IPS-NIHi7 (cell line): ENCODE results near the gene ACACA.

ENCODE experiments used
- DNase-seq: peaks from one replicate; pipeline ENCODE4 v3.0.0; 2012; ENCODE audit warnings: mixed read lengths; ENCODE audit errors: extremely low spot score

The ACACA gene

DNA sequence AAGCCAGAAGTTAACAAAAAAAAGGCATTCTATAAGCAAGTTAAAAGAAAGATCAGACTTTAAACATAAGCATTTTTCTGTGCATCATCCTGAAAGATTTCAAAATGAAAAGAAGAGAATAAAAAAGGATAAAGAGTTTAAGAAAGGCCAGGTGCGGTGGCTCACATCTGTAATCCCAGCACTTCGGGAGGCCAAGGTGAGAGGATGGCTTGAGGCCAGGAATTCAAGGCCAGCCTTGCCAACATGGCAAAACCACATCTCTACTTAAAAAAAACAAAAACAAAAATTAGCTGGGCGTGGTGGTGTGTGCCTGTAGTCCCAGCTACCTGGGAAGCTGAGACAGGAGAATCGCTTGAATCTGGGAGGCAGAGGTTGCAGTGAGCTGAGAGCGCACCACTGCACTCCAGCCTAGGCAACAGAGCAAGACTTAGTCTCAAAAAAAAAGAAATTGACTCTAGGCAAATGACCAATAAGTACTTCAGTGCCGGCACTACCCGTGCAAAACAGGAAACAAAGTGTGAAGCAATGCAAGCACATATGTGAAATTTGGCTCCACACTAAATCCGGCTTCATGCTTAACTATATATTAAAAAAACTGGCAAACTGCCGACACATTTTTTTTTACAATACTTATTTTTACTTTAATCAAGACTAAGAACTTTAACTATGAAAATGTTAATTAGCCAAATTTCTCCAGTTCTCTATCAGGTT is 114.1 kb downstream of the ACACA start:
- DNase-seq, result no peak

DNA sequence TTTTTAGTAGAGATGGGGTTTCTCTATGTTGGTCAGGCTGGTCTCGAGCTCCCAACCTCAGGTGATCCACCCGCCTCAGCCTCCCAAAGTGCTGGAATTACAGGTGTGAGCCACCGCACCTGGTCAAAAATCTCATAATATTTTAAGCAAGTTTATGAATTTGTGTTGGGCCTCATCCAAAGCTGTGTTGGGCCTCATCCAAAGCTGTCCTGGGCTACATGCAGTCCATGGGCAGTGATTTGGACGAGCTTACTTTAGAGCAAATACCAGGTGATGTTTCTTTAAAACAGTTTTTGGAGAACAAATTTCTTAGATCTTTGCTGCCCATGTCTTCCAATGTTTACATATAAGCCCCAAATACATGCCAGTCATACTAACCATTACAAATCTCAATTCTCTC is 115.3 kb downstream of the ACACA start:
- no peak for DNase-seq

GRCh38 chr17:37286430-37286829 is 120.2 kb downstream of the ACACA start:
- DNase-seq, result no peak

- DNase-seq, result no peak
These were observed 122.4 kb downstream of the ACACA start for GRCh38 chr17:37284191-37284590.

GRCh38 chr17:37283414-37283961 is 123.1 kb downstream of the ACACA start:
- DNase-seq, result no peak

- no peak for DNase-seq
These were observed 125.8 kb downstream of the ACACA start for GRCh38 chr17:37280841-37281240.

DNA sequence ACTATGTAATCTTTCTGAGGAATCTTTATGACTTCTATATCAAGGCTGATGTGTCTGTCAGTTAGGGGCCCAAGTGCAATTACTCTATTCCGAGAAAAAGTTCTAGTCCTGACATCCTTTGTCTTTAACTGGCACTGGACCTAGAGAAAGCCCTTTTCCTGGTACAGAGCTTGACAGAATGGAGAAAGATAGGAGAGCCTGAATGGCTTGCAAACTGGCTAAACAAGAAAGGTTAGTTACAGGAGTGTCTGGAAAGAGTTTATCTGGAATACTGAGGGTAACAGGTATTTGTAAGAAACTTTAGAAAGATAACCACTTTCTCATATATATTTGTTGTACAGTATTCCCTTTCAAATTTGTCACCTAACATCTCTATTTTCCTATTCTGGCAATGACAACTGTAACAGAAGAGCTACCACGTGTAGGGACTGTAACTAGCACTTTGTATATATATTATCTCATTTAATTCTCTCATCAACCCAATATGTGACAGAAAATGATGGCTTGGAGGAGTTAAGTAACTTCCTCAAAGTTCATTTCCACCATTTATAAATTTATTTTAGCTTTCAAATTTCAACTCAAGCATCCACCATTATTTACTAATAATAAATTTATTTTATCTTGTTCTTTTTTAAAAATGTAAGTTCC is 128.3 kb downstream of the ACACA start:
- DNase-seq, result no peak

DNA sequence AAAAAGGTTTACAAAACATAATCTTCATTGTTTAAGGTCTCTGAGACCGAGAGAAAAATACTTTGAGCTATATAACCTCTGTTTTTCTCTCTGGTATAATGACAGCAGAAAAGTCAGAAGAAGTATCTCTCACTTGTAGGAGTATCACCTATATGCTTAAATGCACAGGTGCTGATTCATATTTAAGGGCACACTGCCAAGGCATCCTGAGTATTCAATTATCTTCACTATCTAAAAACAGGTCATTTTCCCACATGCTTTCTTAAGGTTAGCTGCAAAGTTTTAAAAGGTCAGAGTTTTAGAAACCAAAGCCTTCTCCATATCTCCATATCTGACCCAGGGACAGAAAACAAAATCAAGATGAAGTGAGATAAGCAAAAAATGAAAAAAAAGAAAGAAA is 130.2 kb downstream of the ACACA start:
- no peak for DNase-seq

DNA sequence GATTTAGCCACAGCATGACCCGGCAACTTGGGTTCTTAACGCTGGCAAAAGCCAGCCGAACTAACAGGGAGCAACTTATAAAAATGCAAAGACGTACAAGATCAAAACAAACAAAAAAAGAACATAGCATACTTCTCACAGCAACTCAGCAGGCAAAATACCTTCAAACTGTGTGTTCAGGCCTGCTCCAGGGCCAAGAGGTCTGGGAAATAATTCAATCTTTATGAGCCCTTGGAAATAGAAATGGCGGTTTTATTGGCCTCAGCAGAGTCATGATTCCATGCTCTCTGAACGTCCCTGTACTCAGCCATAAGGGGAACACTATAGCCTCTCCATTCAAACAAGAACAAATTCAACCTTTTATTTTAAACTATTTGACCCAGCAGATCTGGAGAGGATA is 132.2 kb downstream of the ACACA start:
- DNase-seq, result no peak

DNA sequence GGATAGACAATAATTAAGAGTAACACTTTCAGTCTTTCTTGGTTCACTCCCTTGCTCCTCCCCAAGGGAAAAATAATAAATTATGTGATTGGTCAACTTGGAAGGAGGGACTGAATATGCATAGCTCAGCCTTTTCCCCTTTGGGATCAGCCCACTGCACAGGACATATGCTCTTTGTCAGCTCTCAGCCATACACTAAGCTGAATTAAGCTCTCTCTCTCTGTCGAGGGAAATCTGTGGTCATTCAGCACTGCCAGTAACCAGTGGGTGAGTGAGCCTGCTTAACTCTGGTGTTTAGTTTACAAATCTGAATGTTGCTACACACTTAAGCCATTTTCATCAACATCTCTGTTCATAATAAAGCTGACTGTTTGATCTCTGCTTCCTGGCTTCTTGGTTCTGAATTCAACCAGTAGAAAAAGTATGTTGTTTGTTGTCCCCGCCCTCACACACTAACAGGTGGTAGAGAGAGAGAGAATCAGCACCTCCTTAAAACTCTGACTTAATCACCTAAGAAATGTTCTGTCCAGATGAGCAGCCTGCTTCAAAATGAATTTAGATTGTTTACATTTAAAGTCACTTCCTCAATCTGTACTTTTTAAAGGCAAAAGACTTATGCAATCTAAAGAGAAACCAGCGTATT is 133.1 kb downstream of the ACACA start:
- DNase-seq, result peak; percentile 25

DNA sequence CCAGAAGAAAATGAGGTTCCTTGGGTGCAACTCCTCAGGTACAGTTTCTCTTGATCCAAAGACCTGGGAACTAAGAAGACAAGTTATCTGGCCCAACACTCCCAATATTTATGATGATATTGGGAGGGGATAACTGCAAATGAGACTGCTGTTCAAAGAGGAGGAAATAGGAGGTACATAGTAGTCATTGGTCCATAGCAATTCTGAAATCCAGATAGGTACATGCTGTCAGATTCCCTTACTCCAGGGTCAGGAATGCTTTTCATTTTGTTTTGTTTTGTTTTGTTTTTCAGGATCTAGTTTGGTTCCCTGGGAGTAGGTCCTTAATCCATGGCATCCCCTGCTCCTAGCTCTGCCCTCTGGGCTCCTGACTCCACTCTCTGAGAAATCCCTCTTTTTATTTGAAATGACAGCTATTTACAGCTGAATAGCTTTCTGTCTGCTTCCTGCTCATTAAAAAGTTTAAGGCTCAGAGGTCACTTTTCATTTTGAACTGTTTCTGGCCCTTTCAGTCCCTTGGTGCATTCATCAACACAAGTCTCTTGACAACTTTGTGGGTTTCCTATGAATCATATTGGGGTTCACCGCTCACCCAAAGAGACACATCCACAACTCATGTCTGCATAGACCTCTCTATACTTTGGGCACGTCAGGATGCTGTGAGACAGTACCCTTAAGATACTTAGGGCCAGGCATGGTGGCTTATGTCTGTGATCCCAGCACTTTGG is 141.0 kb downstream of the ACACA start:
- no peak for DNase-seq

GRCh38 chr17:37261286-37261685 is 145.3 kb downstream of the ACACA start:
- DNase-seq, result no peak

- no peak for DNase-seq
These were observed 147.5 kb downstream of the ACACA start for GRCh38 chr17:37259030-37259735.

DNA sequence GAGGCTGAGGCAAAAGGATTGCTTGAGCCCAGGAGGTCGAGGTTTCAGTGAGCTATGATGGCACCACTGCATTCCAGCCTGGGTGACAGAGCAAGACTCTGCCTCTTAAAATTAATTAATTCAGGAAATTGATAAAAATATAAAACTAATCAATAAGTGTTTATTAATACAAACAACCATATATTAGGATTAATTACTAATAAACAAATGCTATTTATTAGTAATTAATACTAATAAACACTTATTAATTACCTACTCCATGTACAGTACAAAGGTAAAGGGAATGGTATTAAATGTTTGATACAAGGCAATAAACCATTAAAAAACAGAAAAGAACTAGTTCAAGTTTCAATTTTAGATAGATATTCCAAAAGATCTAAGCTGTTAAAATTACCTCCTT is 150.0 kb downstream of the ACACA start:
- no peak for DNase-seq

DNA sequence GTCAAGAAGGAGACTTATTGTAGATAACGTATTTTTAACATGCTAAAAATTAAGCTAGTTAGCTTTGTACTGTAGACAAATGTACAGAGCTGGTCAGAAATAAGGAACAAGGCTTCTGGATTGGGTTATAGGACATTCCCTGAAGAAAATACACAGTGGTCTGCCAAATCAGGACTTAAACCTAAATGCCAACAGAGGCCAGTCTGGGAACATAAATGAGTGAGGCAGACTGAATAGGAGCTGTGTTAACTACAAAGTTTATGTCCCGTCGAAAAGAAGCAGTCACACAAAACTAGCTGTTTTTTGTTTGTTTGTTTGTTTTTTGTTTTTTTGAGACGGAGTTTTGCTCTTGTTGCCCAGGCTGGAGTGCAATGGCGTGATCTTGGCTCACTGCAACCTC is 151.2 kb downstream of the ACACA start:
- DNase-seq, result no peak

GRCh38 chr17:37247825-37248224 is 158.8 kb downstream of the ACACA start:
- no peak for DNase-seq

GRCh38 chr17:37246085-37246484 is 160.6 kb downstream of the ACACA start:
- no peak for DNase-seq

DNA sequence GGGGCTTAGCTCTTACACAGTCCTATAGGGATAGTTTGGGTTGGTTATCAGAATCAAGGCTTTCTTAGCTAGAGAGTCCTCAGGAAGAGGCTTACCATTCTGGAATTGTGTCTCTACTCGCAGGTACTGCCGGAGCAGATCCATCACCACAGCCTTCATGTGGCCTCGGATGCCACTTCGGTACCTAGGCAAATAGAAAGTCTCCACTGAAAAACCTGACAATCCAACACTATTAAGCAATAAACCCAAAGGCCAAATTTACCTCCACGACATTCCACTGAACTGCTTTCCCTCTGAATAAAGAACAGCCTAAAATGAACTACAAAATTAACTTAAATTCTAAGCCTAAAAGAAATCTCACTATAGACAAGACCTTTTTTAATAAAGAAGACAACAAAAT is 166.3 kb downstream of the ACACA start:
- DNase-seq, result no peak

DNA sequence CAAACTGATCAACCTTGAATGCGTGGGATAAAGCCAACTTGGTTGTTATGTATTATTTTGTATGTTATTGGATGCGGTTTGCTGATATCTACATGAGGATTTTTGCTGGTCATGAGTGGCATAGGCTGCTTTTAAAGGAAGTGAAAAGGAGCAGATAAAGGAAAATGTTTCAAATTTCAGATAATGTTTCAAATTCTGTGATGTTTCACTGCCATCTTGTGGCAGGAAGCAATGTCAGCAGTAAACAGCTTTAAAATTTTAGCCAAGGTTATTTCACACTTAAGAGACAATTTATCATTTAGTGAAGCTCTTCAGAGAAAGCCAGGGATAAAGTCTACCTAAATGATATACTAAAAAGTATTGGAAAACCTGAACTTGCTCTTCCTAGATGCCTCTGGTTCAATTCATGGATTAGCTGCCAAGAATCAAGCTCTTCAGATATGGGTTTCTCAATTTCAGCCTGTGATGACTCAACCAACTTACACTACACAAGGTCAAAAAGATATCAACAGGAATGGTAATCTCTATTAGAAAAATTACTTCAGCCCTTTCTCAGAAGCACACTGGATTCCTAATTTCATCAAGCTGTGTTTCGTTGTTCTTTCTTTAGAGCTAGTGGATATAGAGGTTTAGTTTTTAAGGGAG is 166.8 kb downstream of the ACACA start:
- DNase-seq, result peak; percentile 27

- no peak for DNase-seq
These were observed 172.5 kb downstream of the ACACA start for GRCh38 chr17:37234106-37234505.

GRCh38 chr17:37233036-37233435 is 173.6 kb downstream of the ACACA start:
- no peak for DNase-seq
